ENCODE measurements around the gene NTF3.

DNA sequence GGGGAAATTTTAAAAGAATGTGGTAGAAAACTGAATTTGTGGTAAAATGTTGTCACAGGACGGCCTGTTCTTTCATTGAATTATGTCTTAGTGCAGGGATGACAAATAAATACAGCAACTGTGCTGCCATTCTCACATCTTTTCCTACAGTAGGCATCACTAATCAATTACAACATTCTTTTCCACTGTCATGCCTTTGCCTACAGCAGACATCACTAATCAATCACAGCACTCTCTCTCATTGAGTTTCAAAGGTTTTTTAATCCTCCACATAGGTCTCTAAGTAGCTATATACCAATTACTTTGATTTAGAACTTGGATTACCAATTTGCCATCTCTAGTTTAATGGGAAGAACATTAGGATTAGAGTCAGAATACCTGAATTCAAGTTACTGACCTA lies 30.1 kb downstream of the NTF3 start:
- TF ChIP-seq POLR2AphosphoS5 (IDR thresholded peaks at IDR 0.05; ENCODE audit: low read depth, low read length) (no peak), POLR2A (IDR thresholded peaks at IDR 0.05; ENCODE audit: low read depth, low read length) (no peak), TAF1 (IDR thresholded peaks at IDR 0.05; ENCODE audit: low read depth, low read length) (no peak), POU2F2 (IDR thresholded peaks at IDR 0.05; ENCODE audit: low read depth, low read length) (no peak), PAX5 (IDR thresholded peaks at IDR 0.05; ENCODE audit: insufficient read depth, low read length, severe bottlenecking) (no peak), SPI1 (IDR thresholded peaks at IDR 0.05; ENCODE audit: low read depth, low read length) (no peak)
